BE2C (cell line): ENCODE data around the gene SNRPA.
"Not testable (repeated sequence)": the region's sequence is repeated elsewhere in the genome, so short reads cannot be mapped to it uniquely, and the experiment has no call there.

ENCODE experiments used
- DNase-seq: peaks from one replicate; pipeline ENCODE4 v3.0.0-alpha.2; 2020
- H3K27me3 ChIP-seq: fragments of 250-450 bp; sonication (Bioruptor Pico); 2 replicates; pipeline ENCODE4 v1.5.1; 2020; ENCODE audit warnings: mild to moderate bottlenecking
- H3K36me3 ChIP-seq: fragments of 250-450 bp; sonication (Bioruptor Pico); 2 replicates; pipeline ENCODE4 v1.5.1; 2020; ENCODE audit warnings: mild to moderate bottlenecking
- H3K4me1 ChIP-seq: fragments of 250-450 bp; sonication (Bioruptor Pico); 2 replicates; pipeline ENCODE4 v1.5.1; 2020
- H3K4me3 ChIP-seq: 2 replicates; pipeline ENCODE4 v1.5.1; 2011; ENCODE audit warnings: low read depth, low read length
- H3K9me3 ChIP-seq: fragments of 250-450 bp; sonication (Bioruptor Pico); 2 replicates; pipeline ENCODE4 v1.5.1; 2020
- CTCF ChIP-seq: IDR thresholded peaks from 2 replicates; pipeline ENCODE4 v1.5.1; 2012; ENCODE audit warnings: mild to moderate bottlenecking, low read depth, low read length

SNRPA gene

GRCh38 chr19:40726279-40726678 lies 24.7 kb upstream of the SNRPA start:
- H3K4me3 ChIP-seq = no peak overlapping the region
- no peaks in the 10 kb centered on the region for H3K27me3 ChIP-seq
- no peak for DNase-seq
- no peaks in the 10 kb centered on the region; the same call in 1 of the 2 replicates for H3K36me3 ChIP-seq
- no peaks in the 10 kb centered on the region for H3K9me3 ChIP-seq
- TF ChIP-seq CTCF = no peak
- H3K4me1 ChIP-seq = no peaks in the 10 kb centered on the region

GRCh38 chr19:40730065-40730464 lies 20.9 kb upstream of the SNRPA start:
- not testable (repeated sequence) for DNase-seq, H3K4me1 ChIP-seq, H3K4me3 ChIP-seq, H3K36me3 ChIP-seq, H3K27me3 ChIP-seq, H3K9me3 ChIP-seq

DNA sequence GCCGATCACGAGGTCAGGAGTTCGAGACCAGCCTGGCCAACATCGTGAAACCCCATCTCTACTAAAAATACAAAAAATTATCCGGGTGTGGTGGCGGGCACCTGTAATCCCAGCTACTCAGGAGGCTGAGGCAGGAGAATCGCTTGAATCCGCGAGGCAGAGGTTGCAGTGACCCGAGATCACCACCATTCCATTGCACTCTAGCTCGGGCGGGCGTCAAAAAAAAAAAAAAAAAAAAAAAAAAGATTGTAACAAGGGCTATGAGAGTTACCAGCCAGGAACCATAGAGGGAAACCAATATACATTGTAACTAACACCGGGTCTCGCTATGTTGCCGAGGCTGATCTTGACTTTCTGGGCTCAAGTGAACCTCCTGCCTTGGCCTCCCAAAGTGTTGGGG lies 18.7 kb upstream of the SNRPA start:
- not testable (repeated sequence) for DNase-seq, H3K9me3 ChIP-seq, H3K4me1 ChIP-seq, H3K4me3 ChIP-seq, H3K27me3 ChIP-seq
- H3K36me3 ChIP-seq = peaks cover 11% of the 10 kb centered on the region

DNA sequence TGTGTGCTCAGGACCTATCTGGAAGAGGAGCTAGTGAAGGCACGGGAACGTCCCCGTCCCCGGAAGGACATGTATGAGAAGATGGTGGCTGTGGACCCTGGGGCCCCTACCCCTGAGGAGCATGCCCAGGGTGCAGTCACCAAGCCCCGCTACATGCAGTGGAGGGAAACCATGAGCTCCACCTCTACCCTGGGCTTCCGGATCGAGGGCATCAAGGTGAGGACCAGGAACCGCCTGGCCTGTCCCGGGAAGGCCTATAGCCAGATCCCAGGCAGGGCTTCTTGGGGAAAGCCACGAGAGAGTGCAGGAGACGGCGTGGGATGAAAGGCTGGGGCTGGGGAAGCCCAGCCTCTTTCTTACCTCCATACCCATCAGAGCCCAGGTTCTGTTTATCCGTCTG lies 17.9 kb upstream of the SNRPA start:
- Histone ChIP-seq H3K36me3 (peaks cover 12% of the 10 kb centered on the region), H3K4me1 (no peaks in the 10 kb centered on the region; the same call in 1 of the 2 replicates), H3K4me3 (no peak overlapping the region), H3K9me3 (no peaks in the 10 kb centered on the region), H3K27me3 (no peaks in the 10 kb centered on the region)
- DNase-seq = no peak
- TF ChIP-seq CTCF = no peak

GRCh38 chr19:40735013-40735771 lies 15.8 kb upstream of the SNRPA start:
- Histone ChIP-seq H3K4me3 (no peak overlapping the region), H3K4me1 (no peaks in the 10 kb centered on the region; the same call in none of the 2 replicates), H3K27me3 (no peaks in the 10 kb centered on the region), H3K9me3 (no peaks in the 10 kb centered on the region), H3K36me3 (peaks cover 12% of the 10 kb centered on the region)
- no peak for TF ChIP-seq CTCF
- DNase-seq = no peak

DNA sequence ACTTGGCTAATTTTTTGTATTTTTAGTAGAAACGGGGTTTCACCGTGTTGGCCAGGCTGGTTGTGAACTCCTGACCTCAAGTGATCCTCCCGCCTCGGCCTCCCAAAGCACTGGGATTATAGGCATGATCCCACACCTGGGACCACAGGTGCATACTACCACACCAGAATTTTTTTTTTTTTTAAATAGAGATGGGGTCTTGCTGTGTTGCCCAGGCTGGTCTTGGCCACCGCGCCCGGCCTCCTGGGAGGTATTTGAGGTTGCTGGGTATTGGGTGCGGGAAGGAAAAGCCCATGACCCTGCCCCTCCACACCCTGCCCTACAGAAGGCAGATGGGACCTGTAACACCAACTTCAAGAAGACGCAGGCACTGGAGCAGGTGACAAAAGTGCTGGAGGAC lies 14.3 kb upstream of the SNRPA start:
- DNase-seq = no peak
- Histone ChIP-seq H3K4me3 (no peak overlapping the region), H3K36me3 (peaks cover 12% of the 10 kb centered on the region), H3K9me3 (no peaks in the 10 kb centered on the region), H3K27me3 (no peaks in the 10 kb centered on the region), H3K4me1 (no peaks in the 10 kb centered on the region; the same call in none of the 2 replicates)
- TF ChIP-seq CTCF = no peak

DNA sequence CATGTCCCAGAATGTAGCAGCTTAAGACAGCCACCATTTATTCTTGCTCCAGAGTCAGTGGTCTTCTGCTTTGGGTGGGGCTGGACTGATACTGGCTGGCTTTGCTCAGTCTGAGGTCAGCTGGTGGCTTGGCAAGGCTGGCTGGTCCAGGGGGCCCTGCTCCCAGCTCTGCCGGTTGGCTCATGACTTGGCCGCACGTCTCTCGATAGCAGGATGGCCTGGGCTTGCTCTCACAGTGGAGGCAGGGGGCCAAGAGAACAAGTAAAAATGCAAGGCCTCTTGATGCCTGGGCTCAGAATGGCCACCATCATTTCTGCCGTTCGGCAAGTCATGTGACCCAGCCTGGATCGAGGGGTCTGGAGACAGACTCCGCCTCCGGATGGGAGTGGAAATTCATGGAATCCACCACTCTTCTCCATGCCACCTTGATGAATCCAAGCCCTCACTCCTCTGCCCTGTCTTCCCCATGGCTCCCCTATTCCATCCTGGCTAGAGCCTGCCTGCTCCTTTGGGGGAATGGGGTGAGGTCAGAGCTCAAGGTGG lies 13.8 kb upstream of the SNRPA start:
- no peaks in the 10 kb centered on the region; the same call in none of the 2 replicates for H3K4me1 ChIP-seq
- no peak overlapping the region for H3K4me3 ChIP-seq
- H3K27me3 ChIP-seq = no peaks in the 10 kb centered on the region
- H3K36me3 ChIP-seq = peaks cover 12% of the 10 kb centered on the region
- no peak for TF ChIP-seq CTCF
- no peak for DNase-seq
- H3K9me3 ChIP-seq = no peaks in the 10 kb centered on the region
